Neural cell (in vitro differentiated cells): ENCODE data around the gene PGM1. TPM values are rescaled to one million over a fixed set of nuclear protein-coding genes. Genes with fewer than 3 reads are reported as not detected.

Source experiments
- H2AFZ ChIP-seq: fragments of 200-600, 300-800 bp; sonication (generic), shearing (Covaris generic); 2 replicates; pipeline ENCODE4 v1.6.0; 2014; ENCODE audit warnings: low read depth, mild to moderate bottlenecking, antibody characterized with exemption, low read length, moderate library complexity
- H3F3A ChIP-seq: fragments of 200-600 bp; shearing (Covaris generic); 2 replicates; pipeline ENCODE4 v1.6.1; 2016; ENCODE audit warnings: mild to moderate bottlenecking, moderate library complexity, mixed read lengths, antibody characterized with exemption, low read length; ENCODE audit not compliant: insufficient read depth, poor library complexity, severe bottlenecking
- H3K27ac ChIP-seq: fragments of 200-600, 300-800 bp; sonication (generic), shearing (Covaris generic); 2 replicates; pipeline ENCODE4 v1.5.1; 2014; ENCODE audit warnings: mild to moderate bottlenecking, low read length, moderate library complexity
- H3K27me3 ChIP-seq: fragments of 300-800, 200-600 bp; sonication (generic), shearing (Covaris generic); 2 replicates; pipeline ENCODE4 v1.6.0; 2014; ENCODE audit warnings: mild to moderate bottlenecking, low read depth, low read length, moderate library complexity; ENCODE audit not compliant: insufficient read depth
- H3K36me3 ChIP-seq: fragments of 300-800, 200-600 bp; sonication (generic), shearing (Covaris generic); 2 replicates; pipeline ENCODE4 v1.5.1; 2014; ENCODE audit warnings: mild to moderate bottlenecking, antibody characterized with exemption, low read length, moderate library complexity; ENCODE audit not compliant: insufficient read depth
- H3K4me2 ChIP-seq: fragments of 300-800, 200-600 bp; sonication (generic), shearing (Covaris generic); 2 replicates; pipeline ENCODE4 v1.6.0; 2014; ENCODE audit warnings: mild to moderate bottlenecking, low read length
- H3K4me3 ChIP-seq: fragments of 300-800, 200-600 bp; sonication (generic), shearing (Covaris generic); 2 replicates; pipeline ENCODE4 v1.5.1; 2014; ENCODE audit warnings: mild to moderate bottlenecking, low read length, moderate library complexity
- H3K79me2 ChIP-seq: fragments of 200-600 bp; shearing (Covaris generic); replicated peaks from 2 replicates; pipeline ENCODE4 v1.6.0; 2014; ENCODE audit warnings: mild to moderate bottlenecking, low read length, moderate library complexity; ENCODE audit not compliant: insufficient read depth
- H3K9ac ChIP-seq: fragments of 300-800, 200-600 bp; sonication (generic), shearing (Covaris generic); 2 replicates; pipeline ENCODE4 v1.6.1; 2016; ENCODE audit warnings: mild to moderate bottlenecking, low read length, mixed read lengths
- H3K9me2 ChIP-seq: fragments of 200-600 bp; shearing (Covaris generic); 2 replicates; pipeline ENCODE4 v1.6.1; 2016; ENCODE audit warnings: mild to moderate bottlenecking, low read length, mixed read lengths; ENCODE audit not compliant: insufficient read depth
- H3K9me3 ChIP-seq: fragments of 200-600, 300-800 bp; sonication (generic), shearing (Covaris generic); 2 replicates; pipeline ENCODE4 v1.6.1; 2016; ENCODE audit warnings: mild to moderate bottlenecking, mixed run types, low read length, moderate library complexity, mixed read lengths
- H4K20me1 ChIP-seq: fragments of 200-600 bp; shearing (Covaris generic); 2 replicates; pipeline ENCODE4 v1.6.1; 2016; ENCODE audit warnings: mild to moderate bottlenecking, mixed run types; ENCODE audit not compliant: insufficient read depth
- EP300 ChIP-seq: fragments of 450-650 bp; conservative IDR thresholded peaks from 2 replicates; pipeline ENCODE4 v1.6.1; 2014; ENCODE audit warnings: antibody characterized with exemption, mild to moderate bottlenecking, moderate library complexity; ENCODE audit not compliant: poor library complexity, severe bottlenecking
- EZH2 ChIP-seq: fragments of 200-600, 300-800 bp; shearing (Covaris generic), sonication (generic); IDR thresholded peaks from 2 replicates; pipeline ENCODE4 v1.6.1; 2014; ENCODE audit warnings: antibody characterized with exemption, low read length, borderline replicate concordance, mild to moderate bottlenecking; ENCODE audit not compliant: insufficient read depth, poor library complexity, severe bottlenecking
- MXI1 ChIP-seq: fragments of 450-650 bp; conservative IDR thresholded peaks from 2 replicates; pipeline ENCODE4 v1.6.1; 2014; ENCODE audit warnings: antibody characterized with exemption, mild to moderate bottlenecking; ENCODE audit not compliant: poor library complexity, severe bottlenecking
- POLR2AphosphoS5 ChIP-seq: IDR thresholded peaks from 2 replicates; pipeline ENCODE4 v1.6.1; 2012
- RAD21 ChIP-seq: fragments of 450-650 bp; conservative IDR thresholded peaks from 2 replicates; pipeline ENCODE4 v1.6.1; 2014; ENCODE audit warnings: antibody characterized with exemption, mild to moderate bottlenecking, moderate library complexity
- REST ChIP-seq: IDR thresholded peaks from 2 replicates; pipeline ENCODE4 v1.6.1; 2012; ENCODE audit warnings: borderline replicate concordance
- SMC3 ChIP-seq: fragments of 450-650 bp; conservative IDR thresholded peaks from 2 replicates; pipeline ENCODE4 v1.6.1; 2014; ENCODE audit warnings: antibody characterized with exemption, mild to moderate bottlenecking, moderate library complexity; ENCODE audit not compliant: poor library complexity
- TAF1 ChIP-seq: IDR thresholded peaks from 2 replicates; pipeline ENCODE4 v1.6.1; 2012; ENCODE audit warnings: low read depth
- polyA plus RNA-seq: library from polyadenylated mRNA; depleted of rRNA; stranded (reverse); fragments of >200 nt; gene quantifications from 2 replicates; pipeline ENCODE4 v1.2.3, GENCODE V29; 2014
- TF ChIP-seq, protein P1 (sequence below): fragments of 450-650 bp; IDR thresholded peaks from 2 replicates; pipeline ENCODE4 v1.5.1; 2014; ENCODE audit warnings: antibody characterized with exemption, mild to moderate bottlenecking, moderate library complexity; ENCODE audit not compliant: poor library complexity, severe bottlenecking

The PGM1 gene
- polyA plus RNA-seq, 1 donor from 2014 or later: 2.9 TPM

DNA sequence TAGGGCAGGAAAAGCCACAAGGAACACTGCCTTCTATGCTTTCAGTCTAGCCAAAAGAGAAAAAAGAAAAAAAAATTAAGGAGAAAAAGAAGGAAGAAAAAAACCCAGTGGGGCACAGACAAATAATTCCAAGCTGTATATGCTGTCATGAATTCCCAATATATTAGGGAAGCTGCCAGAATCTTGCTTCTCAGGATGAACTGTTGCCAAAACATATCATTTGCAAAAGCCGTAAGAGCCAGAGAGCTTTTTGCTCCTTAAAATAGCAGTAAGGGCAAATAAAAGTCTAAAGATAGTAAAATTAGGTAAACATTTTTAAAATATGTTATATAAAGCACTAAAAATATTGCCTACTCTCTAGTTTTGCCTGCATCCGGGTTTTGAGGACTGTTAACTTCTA is 52.1 kb downstream of the PGM1 start:
- no peaks in the 10 kb centered on the region for H3K9me2 ChIP-seq

GRCh38 chr1:63648689-63649088 is 55.5 kb downstream of the PGM1 start:
- H3K4me3 ChIP-seq: no peak overlapping the region
- no peaks in the 10 kb centered on the region for H3K36me3 ChIP-seq
- H2AFZ ChIP-seq: no peak overlapping the region
- no peaks in the 10 kb centered on the region for H3K27me3 ChIP-seq
- no peak overlapping the region for H3K27ac ChIP-seq
- no peaks in the 10 kb centered on the region for H3F3A ChIP-seq
- H3K9me3 ChIP-seq: no peaks in the 10 kb centered on the region
- no peaks in the 10 kb centered on the region for H3K9me2 ChIP-seq
- H3K79me2 ChIP-seq: no peaks in the 10 kb centered on the region
- H3K9ac ChIP-seq: no peak overlapping the region
- no peaks in the 10 kb centered on the region for H4K20me1 ChIP-seq
- H3K4me2 ChIP-seq: no peak overlapping the region
- TF ChIP-seq POLR2AphosphoS5: no peak
- TF ChIP-seq MXI1: no peak
- TF ChIP-seq RAD21: no peak
- no peak for TF ChIP-seq SMC3
- no peak for TF ChIP-seq EZH2
- TF ChIP-seq, protein P1, sequence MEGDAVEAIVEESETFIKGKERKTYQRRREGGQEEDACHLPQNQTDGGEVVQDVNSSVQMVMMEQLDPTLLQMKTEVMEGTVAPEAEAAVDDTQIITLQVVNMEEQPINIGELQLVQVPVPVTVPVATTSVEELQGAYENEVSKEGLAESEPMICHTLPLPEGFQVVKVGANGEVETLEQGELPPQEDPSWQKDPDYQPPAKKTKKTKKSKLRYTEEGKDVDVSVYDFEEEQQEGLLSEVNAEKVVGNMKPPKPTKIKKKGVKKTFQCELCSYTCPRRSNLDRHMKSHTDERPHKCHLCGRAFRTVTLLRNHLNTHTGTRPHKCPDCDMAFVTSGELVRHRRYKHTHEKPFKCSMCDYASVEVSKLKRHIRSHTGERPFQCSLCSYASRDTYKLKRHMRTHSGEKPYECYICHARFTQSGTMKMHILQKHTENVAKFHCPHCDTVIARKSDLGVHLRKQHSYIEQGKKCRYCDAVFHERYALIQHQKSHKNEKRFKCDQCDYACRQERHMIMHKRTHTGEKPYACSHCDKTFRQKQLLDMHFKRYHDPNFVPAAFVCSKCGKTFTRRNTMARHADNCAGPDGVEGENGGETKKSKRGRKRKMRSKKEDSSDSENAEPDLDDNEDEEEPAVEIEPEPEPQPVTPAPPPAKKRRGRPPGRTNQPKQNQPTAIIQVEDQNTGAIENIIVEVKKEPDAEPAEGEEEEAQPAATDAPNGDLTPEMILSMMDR: no peak
- no peak for TF ChIP-seq REST
- TF ChIP-seq TAF1: no peak

More for the DNA sequence above, 52.1 kb downstream of the PGM1 start:
- no peaks in the 10 kb centered on the region for H3K79me2 ChIP-seq
- no peak overlapping the region for H2AFZ ChIP-seq
- H3K27ac ChIP-seq: no peak overlapping the region
- H3K9ac ChIP-seq: no peak overlapping the region
- H4K20me1 ChIP-seq: no peaks in the 10 kb centered on the region
- H3K4me3 ChIP-seq: no peak overlapping the region
- H3K36me3 ChIP-seq: no peaks in the 10 kb centered on the region
- H3F3A ChIP-seq: no peaks in the 10 kb centered on the region
- TF ChIP-seq SMC3: no peak
- no peak for TF ChIP-seq POLR2AphosphoS5
- TF ChIP-seq EP300: no peak
- no peak for TF ChIP-seq RAD21
- TF ChIP-seq, protein P1: no peak
- TF ChIP-seq EZH2: no peak
- no peak for TF ChIP-seq MXI1
- TF ChIP-seq TAF1: no peak
- no peak for TF ChIP-seq REST
- H3K4me2 ChIP-seq: no peak overlapping the region
- no peaks in the 10 kb centered on the region for H3K27me3 ChIP-seq
- H3K9me3 ChIP-seq: no peaks in the 10 kb centered on the region
